Glomerular visceral epithelial cell (primary cell): ENCODE results near the gene PTPRM.

Source experiments
- DNase-seq: peaks from one replicate; pipeline ENCODE4 v3.0.0-alpha.2; 2016; ENCODE audit errors: extremely low spot score

The PTPRM gene

DNA sequence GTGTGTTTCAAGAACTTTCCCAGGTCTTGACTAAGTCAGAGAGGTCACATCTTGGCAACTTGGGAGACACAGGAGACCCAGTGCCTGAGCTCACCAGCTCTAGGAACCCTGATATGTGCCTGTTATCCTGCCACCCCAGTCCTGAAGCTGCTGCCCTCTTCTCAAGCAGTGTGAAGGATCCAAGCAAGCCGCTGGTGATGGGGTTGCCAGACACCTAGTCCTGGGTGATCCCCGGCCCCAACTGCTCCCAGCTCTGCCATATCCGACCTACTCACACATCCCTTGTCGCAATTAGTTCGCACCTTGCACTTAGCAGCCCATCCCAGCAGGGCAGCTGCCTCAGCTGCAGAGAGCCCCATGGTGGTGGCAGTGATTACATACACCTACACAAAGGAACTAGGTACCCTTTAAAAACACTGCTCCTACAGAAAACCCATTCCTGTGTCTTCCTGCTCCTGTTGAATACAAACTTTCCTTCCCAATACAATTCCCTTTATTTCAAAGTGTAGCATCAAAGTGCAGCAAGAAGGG lies 794.9 kb downstream of the PTPRM start:
- no peak for DNase-seq

DNA sequence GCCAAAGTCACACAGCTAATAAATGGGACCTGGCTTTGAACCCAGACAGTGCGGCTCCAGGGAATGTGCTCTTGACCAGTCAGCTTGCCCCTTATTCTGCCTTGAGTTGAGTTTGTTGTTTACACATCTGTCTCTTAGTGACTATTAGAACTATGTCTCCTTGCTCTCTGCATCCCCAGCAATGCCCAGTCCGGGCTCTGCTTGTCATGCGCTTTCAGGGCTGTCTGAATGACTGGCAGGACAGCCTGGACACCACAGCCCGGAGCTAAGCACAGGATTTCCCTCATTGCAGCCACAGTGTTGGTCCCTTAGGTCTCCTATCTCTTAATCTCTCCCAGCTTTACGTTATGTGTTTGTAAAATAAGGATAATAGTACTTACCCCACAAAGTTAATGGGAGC lies 795.7 kb downstream of the PTPRM start:
- DNase-seq = no peak

DNA sequence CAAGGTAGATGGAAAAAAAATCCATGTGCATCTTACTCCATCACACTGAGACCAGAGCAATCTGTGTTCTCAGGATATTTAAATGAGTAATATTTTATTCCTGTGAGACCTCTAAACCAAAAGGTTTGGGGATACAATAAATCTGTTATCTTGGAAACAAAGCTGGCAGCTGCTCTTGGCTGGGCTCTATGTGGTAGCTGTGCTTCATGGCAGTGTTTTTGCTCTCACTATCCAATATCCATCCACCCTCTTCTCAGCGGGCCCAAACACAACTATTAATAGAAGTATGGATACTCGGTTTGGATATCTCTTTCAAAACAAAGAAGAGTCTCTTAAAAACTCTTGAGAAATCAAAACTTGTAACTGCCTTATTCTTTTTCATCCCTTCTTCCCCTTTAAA lies 797.3 kb downstream of the PTPRM start:
- no peak for DNase-seq

DNA sequence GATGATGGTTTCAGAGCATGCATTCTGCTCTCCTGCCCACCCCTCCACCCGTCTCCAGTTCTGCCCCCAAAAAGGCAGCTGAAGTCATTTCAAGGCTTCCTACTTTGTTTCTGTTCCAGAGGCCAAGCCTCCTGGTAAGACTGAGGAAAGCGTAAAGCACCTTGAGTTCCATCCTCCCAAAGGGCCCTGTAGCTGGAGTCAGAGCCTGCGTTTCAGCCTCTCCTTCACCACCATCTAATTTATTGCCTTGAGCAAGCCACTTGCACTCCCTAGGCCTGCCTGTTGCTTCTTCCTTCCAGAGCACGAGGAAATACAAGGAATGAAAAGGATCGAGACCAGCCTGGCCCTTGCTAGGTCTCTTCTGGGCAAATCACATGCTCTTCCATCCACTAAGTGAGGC lies 797.9 kb downstream of the PTPRM start:
- no peak for DNase-seq

DNA sequence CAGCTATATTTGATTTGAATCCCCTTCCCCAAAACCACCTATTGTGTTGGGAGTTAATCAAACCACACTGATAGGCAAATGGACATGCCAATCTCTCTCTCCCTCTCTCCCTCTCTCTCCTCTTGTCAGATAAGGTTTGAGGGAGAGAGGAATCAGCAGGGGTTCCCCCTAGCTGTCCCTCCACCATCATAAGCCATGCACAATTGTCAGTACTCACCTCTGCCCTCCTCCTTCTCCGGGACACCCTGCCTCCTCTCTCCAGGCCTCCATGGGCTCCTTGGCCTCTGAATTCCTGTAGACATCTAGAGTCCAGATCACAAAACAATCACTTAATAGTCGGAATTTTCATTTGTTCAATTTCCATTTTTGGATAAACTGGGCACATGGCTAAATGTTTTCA lies 798.4 kb downstream of the PTPRM start:
- no peak for DNase-seq

DNA sequence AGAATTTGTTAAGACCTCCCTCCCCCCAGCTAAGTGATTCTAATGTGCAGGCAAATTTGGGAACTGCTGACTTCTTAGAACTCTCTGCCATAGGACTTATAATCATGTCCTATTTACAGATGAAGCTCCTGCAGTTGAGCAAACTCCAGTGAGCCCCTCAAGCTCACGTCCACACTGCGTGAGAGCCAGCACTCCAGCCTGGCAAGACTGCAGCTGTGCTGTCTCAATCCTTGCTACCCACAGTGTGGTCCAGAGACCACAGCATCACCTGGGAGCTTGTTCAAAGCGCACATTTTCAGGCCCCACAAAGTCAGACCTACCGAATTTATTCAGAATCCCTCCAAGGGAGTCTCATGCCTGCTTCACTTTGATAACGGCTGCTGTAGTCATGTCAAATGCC lies 799.0 kb downstream of the PTPRM start:
- no peak for DNase-seq

DNA sequence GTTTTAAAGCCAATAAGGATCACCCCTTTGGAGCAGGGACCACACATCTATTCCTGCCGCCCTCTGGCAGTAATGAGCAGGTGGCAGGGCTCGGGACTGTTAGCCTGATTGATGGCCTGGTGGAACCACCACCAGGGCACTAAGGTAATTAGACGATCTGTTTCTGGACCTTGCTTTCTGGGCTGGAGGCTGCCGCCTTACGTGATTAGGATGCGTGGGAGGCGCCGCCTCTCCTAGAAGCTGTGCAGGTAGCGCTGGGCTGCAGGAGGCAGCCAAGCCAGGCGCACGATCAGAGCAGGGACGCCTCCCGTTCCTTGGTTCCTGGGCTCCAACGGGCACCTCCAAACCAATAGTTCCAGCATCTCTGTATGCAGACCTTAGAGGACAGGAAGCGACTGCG lies 799.5 kb downstream of the PTPRM start:
- no peak for DNase-seq

DNA sequence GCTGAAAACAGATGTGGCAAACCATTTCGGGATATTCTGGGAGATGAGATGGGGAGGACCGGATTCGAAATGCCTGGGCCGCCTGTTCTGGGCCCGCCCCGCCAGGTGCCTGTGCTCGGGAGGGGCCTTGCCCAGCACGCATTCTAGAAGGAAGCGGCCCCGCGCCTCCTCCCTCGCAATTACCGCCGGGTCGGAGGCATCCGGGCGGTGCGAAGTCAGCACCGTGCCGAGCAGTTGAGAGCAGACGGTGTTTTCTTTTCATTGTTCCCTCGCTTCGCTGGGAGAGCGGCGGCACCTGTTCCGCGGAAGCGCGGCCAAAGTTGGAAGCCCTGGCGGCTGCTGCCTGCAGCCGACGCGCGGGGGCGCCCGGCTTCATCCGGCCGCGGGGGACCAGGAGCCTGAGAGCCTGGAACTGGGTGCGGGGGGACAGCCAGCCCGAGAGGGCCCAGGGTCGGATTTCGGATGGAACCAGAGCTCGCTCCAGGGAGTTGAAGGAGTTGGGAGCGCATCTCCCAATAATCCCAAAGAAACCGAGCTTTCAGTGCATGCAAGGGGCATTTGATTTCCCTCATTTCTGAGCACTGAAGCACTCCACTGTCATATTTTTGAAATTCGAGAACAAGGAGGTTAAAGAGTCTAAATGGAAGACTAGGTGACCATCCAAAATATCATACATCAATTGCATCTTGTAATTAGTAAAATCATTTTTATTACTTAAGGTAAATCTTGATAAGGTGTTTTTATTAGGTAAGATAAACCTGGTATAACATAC lies 800.3 kb downstream of the PTPRM start:
- DNase-seq = peak; percentile 18

DNA sequence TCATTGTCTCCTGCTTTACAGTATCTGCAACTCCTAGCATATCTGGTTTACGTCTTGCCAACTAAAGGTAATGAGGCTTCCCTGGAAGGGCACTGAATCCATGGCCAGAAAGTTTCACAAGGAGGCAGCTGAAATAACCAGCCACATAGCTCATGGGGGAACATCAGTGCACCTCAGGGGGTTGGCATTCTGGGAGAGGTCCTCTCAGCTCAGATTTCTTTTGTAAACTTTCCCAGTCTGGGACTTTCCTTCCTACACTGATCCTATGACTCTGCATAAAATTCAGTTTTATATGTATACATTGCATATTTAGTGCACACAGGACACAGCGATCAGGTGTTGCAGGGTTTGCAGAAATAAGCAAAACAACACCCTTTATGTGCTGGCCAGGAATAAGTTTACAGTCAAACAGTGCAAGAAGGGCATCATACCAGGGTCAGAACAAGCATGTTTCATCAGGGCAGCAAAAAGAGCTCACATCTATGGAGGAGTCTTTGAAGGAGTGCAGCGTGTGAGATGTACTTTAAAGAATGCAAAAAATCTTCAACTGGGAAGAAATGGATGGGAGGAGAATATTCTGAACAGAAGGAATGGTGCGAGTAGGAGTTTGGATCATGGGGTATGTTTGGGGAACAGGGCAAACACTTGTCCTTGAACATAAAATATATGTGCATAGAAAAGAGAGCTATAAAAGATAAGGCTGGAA lies 801.5 kb downstream of the PTPRM start:
- no peak for DNase-seq

DNA sequence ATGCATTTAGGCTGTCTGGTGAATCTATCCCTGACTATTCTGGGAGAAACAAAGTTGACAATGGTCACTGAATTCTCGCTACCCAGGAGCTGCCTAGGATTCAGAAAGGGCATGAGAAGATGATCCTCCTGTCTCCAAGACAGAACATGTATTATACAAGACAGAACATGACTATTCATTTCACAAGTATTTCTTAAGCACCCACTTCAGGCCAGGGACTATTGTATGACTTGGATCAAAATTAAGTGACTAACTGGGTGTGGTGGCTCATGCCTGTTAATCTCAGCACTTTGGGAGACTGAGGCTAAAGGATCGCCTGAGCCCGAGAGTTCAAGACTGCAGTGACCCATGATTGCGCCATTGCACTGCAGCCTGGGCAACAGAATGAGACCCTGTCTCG lies 806.4 kb downstream of the PTPRM start:
- DNase-seq = no peak

DNA sequence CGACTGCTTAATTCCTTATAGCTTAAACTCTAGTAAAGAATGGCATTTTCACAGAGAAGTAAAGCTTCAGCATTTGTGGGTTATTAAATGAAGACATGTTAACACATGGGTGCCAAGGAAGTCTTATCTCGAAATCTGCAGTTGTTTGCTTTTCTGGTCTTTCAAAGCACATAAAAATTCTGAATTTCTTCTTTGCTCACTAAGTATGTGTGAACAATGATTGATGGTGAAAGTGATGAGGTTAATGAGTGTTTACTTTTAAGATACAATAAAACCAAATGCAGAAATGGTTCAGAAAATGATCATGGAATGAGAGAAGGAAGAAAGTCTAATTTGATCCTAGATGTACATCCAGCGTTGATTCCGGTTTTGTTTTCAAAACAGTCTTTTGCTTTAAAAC lies 807.6 kb downstream of the PTPRM start:
- DNase-seq = no peak

DNA sequence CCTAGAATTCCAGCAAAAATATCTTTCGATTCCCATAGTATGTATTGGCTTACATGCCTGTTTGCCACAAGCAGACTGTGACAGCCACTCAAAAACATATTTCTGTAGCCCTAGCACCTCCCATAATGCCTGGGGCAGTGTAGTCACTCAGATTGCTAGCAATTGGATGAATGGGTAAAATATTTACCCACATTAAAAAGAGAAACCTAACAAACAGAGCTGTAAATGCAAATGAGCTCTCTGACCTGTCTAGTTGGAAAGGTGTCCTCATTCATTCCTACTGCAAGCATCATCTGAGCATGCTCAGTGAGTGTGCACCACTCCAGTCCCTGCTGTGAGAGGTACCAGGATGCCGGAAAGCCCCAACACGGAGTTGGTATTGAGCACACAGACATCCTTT lies 808.1 kb downstream of the PTPRM start:
- DNase-seq = no peak

DNA sequence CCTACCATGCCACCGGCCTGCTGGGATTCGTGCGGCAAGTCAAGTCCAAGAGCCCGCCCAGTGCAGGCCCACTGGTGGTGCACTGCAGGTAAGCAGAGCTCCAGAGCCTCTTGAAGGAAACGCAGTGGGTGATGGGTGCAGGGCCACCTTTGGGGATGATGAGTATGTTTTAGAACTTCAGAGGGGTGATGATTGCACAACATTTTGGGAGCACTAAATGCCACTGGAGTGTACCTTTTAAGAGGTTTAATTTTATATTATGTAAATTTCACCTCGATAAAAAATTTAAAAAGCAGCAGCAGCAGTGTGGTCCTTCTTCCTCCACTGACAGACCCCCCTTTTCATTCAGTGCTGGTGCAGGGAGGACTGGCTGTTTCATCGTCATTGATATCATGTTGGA lies 809.0 kb downstream of the PTPRM start:
- DNase-seq = no peak

DNA sequence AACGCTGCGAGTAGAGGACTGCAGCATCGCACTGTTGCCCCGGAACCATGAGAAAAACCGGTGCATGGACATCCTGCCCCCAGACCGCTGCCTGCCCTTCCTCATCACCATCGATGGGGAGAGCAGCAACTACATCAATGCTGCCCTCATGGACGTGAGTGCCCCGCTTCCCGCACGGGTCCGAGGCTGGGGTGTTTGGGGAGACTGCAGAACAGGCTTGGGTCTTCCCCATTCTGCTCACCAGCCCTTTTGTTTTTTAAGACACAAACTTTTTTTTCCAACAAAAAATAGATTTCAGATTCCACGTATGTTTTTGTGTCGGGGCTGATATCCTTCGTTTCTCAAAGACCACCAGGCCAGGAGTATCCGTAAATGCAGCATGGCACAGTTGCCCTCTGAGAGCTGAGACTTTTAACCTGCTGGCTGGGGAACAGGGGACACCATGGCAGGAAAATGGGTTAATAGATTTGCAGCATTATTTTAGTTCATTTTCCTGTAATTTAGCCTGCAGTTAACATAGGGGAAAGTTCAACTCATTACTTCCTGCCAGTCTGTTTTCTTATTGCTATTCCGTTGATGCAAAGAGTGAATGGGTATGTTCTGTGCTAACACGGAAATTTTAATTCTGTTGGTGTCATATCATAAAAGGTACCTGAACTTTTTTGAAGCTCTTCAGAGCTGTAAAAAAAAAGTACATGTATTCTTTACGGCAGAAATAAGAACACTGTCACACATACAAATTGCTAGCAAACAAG lies 812.2 kb downstream of the PTPRM start:
- no peak for DNase-seq

DNA sequence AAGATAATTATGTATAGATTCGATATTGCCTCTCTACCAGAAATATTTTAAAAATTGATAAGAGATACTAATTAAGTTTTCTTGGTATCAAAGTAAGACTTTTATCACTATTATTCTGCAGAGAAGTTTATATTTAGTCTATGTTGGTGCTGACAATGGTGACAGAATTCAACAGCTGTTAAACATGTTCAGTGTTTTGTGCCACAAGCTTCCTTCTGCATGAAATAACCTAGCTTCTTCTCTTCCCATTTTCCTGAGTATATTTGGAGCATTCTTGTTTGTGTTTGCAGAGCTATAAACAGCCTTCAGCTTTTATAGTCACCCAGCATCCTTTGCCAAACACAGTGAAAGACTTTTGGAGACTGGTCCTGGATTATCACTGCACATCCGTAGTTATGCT lies 812.9 kb downstream of the PTPRM start:
- no peak for DNase-seq

DNA sequence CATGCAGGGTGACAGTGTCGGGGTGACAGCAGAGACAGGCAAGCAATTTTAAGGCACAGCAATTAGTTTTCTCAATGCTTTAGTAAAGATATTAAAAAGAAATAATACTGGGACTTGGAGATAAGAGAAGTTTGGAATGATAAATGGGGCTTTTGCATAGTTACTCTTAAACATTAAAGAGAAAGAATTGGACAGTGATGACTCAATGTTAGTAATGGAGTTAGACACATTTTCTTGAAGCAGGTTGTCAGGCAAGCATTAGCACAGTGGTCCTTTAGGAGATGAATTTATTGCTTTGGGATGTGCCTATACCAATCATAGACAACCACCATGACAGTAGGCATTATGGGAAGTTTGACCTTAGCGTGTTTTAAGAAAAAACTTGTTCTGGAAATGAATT lies 813.8 kb downstream of the PTPRM start:
- DNase-seq = no peak

DNA sequence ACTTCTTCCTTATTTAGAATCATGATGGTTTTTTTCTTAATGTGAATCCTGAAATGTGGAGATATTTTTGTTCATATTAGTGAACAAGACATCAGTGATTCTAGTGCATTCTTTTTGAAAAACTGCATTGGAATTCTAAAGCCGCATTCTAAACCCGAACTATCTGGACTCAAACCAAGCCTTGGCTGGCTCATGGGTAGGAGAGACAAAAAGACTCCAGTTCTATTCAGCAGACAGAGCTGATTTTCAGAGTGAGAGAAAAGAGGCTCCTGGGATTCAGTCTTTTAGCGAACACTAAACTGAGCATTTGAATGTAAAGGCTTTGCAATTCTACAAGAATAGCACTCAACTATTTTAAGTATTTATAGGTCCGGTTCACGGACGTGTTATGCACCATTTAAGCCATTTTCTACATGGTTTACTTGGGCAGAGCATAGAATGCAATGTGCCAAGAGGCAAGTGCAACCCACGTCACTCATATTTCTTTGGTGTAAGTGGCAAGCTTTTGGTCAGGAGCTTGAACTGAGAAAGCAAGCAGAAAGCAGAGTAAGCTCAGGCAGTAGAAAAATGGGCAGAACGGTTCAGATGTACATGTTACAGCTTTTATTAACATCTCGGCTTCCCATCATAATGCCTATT lies 814.8 kb downstream of the PTPRM start:
- no peak for DNase-seq

DNA sequence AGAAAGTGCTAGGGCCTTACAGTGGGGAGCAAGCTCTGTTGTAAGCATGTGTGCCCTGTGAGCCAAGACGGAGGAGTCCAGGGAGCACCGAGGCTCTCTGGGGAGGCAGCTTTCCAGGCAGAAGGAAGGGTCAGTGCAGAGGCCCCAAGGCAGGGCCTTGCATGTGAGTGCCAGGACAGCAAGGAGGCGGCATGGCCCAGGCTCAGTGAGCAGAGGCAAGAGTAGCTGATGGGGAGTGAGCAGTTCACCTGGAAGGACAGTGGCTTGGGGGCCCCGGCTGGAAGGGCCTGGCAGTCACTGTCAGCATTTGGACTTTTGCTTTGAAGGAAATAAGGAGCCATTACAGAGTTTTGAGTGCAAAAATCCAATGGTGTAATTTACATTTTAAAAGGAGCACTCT lies 818.3 kb downstream of the PTPRM start:
- no peak for DNase-seq

DNA sequence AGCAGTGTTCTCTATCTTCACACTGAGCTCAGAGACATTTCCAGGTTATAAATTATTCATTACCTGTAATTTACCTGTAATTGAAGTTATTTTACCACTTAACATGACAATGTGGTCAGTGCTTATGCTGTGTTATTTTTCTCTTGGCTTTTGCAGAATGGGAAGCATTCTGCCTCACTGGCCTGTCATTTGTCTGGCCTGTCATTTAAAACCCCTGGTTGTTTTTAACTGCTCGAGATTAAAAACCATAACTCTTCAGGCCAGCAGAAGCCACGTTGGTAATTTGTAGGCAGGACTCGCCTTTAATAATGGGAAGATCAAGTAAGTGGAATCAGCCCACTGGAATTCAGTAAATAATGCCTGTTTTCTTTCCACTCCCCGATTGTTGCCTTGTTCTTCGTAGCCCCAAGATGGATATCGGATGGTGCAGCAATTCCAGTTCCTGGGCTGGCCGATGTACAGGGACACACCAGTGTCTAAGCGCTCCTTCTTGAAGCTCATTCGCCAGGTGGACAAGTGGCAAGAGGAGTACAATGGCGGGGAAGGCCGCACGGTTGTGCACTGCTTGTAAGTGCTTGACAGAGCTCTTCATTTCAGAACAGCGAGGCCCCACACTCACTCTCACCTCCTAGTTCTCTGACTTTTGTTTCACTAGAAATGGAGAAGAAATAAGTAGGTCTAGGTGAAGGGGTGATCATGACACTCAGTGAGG lies 819.7 kb downstream of the PTPRM start:
- DNase-seq = no peak

DNA sequence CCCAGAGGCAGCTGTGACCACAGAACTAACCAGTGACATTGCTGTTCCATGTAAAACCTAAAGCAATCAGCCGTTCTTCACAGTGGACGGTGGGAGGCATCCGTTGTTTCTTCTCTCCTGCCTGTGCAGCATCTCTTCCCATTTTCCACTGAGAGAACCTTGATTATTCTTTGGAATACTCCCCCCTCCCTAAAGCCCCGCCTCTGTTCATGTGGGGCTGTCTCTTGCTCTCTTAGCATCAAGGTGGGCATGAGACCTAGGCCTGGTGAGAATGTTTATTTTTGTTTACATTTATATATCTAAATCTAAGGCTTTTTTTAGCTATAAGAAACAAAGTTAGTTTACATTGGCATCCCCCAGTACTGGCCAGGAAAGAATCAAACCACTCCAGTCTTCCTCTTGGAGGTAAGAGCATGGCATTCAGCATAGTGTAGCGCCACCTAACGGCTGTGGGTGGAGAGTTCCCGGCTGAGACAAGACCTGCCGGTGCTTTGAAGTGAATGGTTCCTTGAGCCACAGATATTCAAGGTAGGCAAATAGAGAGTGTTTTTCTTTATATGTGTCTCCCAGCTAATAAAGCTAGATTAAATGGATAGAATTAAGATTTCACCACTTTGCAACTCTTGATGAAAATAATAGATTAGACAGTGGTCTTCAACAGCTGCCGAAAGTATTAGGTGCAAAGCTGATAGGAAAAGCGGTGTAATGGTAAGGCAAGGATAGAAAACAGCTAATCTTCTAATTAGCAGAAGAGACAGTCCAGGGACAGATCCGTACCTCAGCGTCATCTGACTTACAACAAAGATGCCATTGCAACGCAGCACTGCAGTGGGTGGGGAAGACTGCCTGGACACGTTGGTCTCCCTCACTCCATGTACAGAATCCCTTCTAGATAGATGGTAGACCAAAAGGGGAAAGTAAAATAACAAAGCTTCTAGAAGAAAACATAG lies 822.5 kb downstream of the PTPRM start:
- DNase-seq = peak; percentile 74
